Measurements from ENCODE around the gene SVIL.
"Not testable (repeated sequence)": the region's sequence is repeated elsewhere in the genome, so short reads cannot be mapped to it uniquely, and the experiment has no call there.

GRCh38 chr10:29448756-29449592 lies 185.8 kb downstream of the SVIL start:
- not testable (repeated sequence) for TF ChIP-seq EZH2 (IDR thresholded peaks at IDR 0.05); FOXP2 (optimal IDR thresholded peaks at IDR 0.05; ENCODE audit: control extremely low read depth, extremely low read length, insufficient read depth)
